ENCODE data around the gene MAGI2. TPM values are rescaled to one million over a fixed set of nuclear protein-coding genes. Genes with fewer than 3 reads are reported as not detected.

Gene MAGI2
- total RNA-seq, 1 donor from 2014 or later = 64.2 TPM

GRCh38 chr7:79403451-79403850 is 50.0 kb downstream of the MAGI2 start:
- Mint-ChIP-seq H3K27me3 (ENCODE audit: unreplicated experiment) (no peaks in the 10 kb centered on the region), H3K4me1 (ENCODE audit: low read depth, unreplicated experiment) (no peaks in the 10 kb centered on the region), H3K27ac (ENCODE audit: unreplicated experiment) (no peak overlapping the region), H3K36me3 (ENCODE audit: unreplicated experiment) (no peaks in the 10 kb centered on the region), H3K4me3 (ENCODE audit: unreplicated experiment) (no peak overlapping the region), H3K9me3 (ENCODE audit: unreplicated experiment) (no peaks in the 10 kb centered on the region)
- no peak for TF ChIP-seq CTCF (IDR thresholded peaks at IDR 0.05; ENCODE audit: partially characterized antibody, unreplicated experiment)
- DNase-seq = no peak

GRCh38 chr7:79401254-79401653 is 52.2 kb downstream of the MAGI2 start:
- H3K4me1 Mint-ChIP-seq (ENCODE audit: low read depth, unreplicated experiment) = no peaks in the 10 kb centered on the region
- no peak overlapping the region for H3K27ac Mint-ChIP-seq (ENCODE audit: unreplicated experiment)
- no peaks in the 10 kb centered on the region for H3K27me3 Mint-ChIP-seq (ENCODE audit: unreplicated experiment)
- H3K9me3 Mint-ChIP-seq (ENCODE audit: unreplicated experiment) = no peaks in the 10 kb centered on the region
- no peak overlapping the region for H3K4me3 Mint-ChIP-seq (ENCODE audit: unreplicated experiment)
- no peak for TF ChIP-seq CTCF (IDR thresholded peaks at IDR 0.05; ENCODE audit: partially characterized antibody, unreplicated experiment)
- no peak for DNase-seq
- no peaks in the 10 kb centered on the region for H3K36me3 Mint-ChIP-seq (ENCODE audit: unreplicated experiment)

- no peaks in the 10 kb centered on the region for H3K27me3 Mint-ChIP-seq (ENCODE audit: unreplicated experiment)
- TF ChIP-seq CTCF (IDR thresholded peaks at IDR 0.05; ENCODE audit: partially characterized antibody, unreplicated experiment) = no peak
- no peaks in the 10 kb centered on the region for H3K9me3 Mint-ChIP-seq (ENCODE audit: unreplicated experiment)
- DNase-seq = no peak
- no peaks in the 10 kb centered on the region for H3K36me3 Mint-ChIP-seq (ENCODE audit: unreplicated experiment)
- H3K4me3 Mint-ChIP-seq (ENCODE audit: unreplicated experiment) = no peak overlapping the region
- H3K4me1 Mint-ChIP-seq (ENCODE audit: low read depth, unreplicated experiment) = no peaks in the 10 kb centered on the region
- H3K27ac Mint-ChIP-seq (ENCODE audit: unreplicated experiment) = no peak overlapping the region
Observed at GRCh38 chr7:79400222-79400621, 53.2 kb downstream of the MAGI2 start.

- Mint-ChIP-seq H3K36me3 (ENCODE audit: unreplicated experiment) (no peaks in the 10 kb centered on the region), H3K9me3 (ENCODE audit: unreplicated experiment) (no peaks in the 10 kb centered on the region), H3K4me1 (ENCODE audit: low read depth, unreplicated experiment) (no peaks in the 10 kb centered on the region), H3K27ac (ENCODE audit: unreplicated experiment) (no peak overlapping the region), H3K4me3 (ENCODE audit: unreplicated experiment) (no peak overlapping the region), H3K27me3 (ENCODE audit: unreplicated experiment) (no peaks in the 10 kb centered on the region)
- TF ChIP-seq CTCF (IDR thresholded peaks at IDR 0.05; ENCODE audit: partially characterized antibody, unreplicated experiment) = no peak
- no peak for DNase-seq
Observed at GRCh38 chr7:79398138-79398749, 55.2 kb downstream of the MAGI2 start.

- Mint-ChIP-seq H3K4me1 (ENCODE audit: low read depth, unreplicated experiment) (no peaks in the 10 kb centered on the region), H3K36me3 (ENCODE audit: unreplicated experiment) (no peaks in the 10 kb centered on the region), H3K9me3 (ENCODE audit: unreplicated experiment) (no peaks in the 10 kb centered on the region), H3K4me3 (ENCODE audit: unreplicated experiment) (no peak overlapping the region), H3K27ac (ENCODE audit: unreplicated experiment) (no peak overlapping the region), H3K27me3 (ENCODE audit: unreplicated experiment) (no peaks in the 10 kb centered on the region)
- no peak for DNase-seq
- no peak for TF ChIP-seq CTCF (IDR thresholded peaks at IDR 0.05; ENCODE audit: partially characterized antibody, unreplicated experiment)
Observed at GRCh38 chr7:79386688-79387422, 66.6 kb downstream of the MAGI2 start.

All from glutamatergic neuron (in vitro differentiated cells).